22Rv1 (cell line): ENCODE results near the gene RDH16.
"Not testable (repeated sequence)": the region's sequence is repeated elsewhere in the genome, so short reads cannot be mapped to it uniquely, and the experiment has no call there.

Experiments
- CTCF ChIP-seq: fragments of 450-650 bp; IDR thresholded peaks from 2 replicates; pipeline ENCODE4 v1.5.1; 2017; ENCODE audit warnings: mild to moderate bottlenecking
- ZFX ChIP-seq: fragments of 450-650 bp; IDR thresholded peaks from 2 replicates; pipeline ENCODE4 v1.6.1; 2017; ENCODE audit warnings: antibody characterized with exemption, borderline replicate concordance

GRCh38 chr12:56965997-56966642, 8.7 kb upstream of the RDH16 start:
- TF ChIP-seq CTCF, ZFX: not testable (repeated sequence)
